OCI-LY7 (cell line): ENCODE data around the gene NLGN4X. TPM values are rescaled to one million over a fixed set of nuclear protein-coding genes. Genes with fewer than 3 reads are reported as not detected.

Experiments
- BruUV-seq: library from RNA; stranded (reverse); fragments of 400-500 nt; replicated peaks from 2 replicates; lab custom pipeline; 2021; lab: Mats Ljungman, UMichigan
- CTCF ChIA-PET: fragments of 300-600 bp; sonication (Branson Sonifier 250); formaldehyde crosslinking; loops from one replicate; lab custom pipeline; 2022; ENCODE audit warnings: antibody characterized with exemption; ENCODE audit not compliant: unreplicated experiment; lab: Charles Lee
- POLR2A ChIA-PET: fragments of 300-600 bp; sonication (Branson Sonifier 250); formaldehyde crosslinking; loops from one replicate; lab custom pipeline; 2022; ENCODE audit warnings: antibody characterized with exemption; lab: Charles Lee
- DNase-seq: peaks from one replicate; pipeline ENCODE4 v3.0.0-alpha.2; 2015; ENCODE audit warnings: low spot score
- H2AFZ ChIP-seq: fragments of 200-600 bp; sonication (generic), shearing (Covaris generic); 2 replicates; pipeline ENCODE4 v1.6.1; 2014; ENCODE audit warnings: mild to moderate bottlenecking, antibody characterized with exemption, low read length, moderate library complexity
- H3K27ac ChIP-seq: fragments of 200-600 bp; sonication (generic); 2 replicates; pipeline ENCODE4 v1.5.1; 2014; ENCODE audit warnings: mixed run types, low read depth, mild to moderate bottlenecking, moderate library complexity, low read length, inconsistent platforms; ENCODE audit not compliant: poor library complexity, severe bottlenecking
- H3K36me3 ChIP-seq: fragments of 200-600 bp; sonication (generic); 2 replicates; pipeline ENCODE4 v1.6.1; 2014; ENCODE audit warnings: mild to moderate bottlenecking, antibody characterized with exemption, low read length, moderate library complexity, mixed read lengths; ENCODE audit not compliant: insufficient read depth
- H3K4me1 ChIP-seq: fragments of 200-600 bp; sonication (generic); 2 replicates; pipeline ENCODE4 v1.5.1; 2014; ENCODE audit warnings: mild to moderate bottlenecking, low read length; ENCODE audit not compliant: insufficient read depth, poor library complexity, severe bottlenecking
- H3K4me2 ChIP-seq: fragments of 200-600 bp; sonication (generic); 2 replicates; pipeline ENCODE4 v1.6.1; 2014; ENCODE audit warnings: mild to moderate bottlenecking, low read length
- H3K4me3 ChIP-seq: fragments of 200-600 bp; sonication (generic); 2 replicates; pipeline ENCODE4 v1.5.1; 2014; ENCODE audit warnings: mild to moderate bottlenecking, low read depth, low read length; ENCODE audit not compliant: poor library complexity, severe bottlenecking
- H3K79me2 ChIP-seq: fragments of 200-600 bp; sonication (generic); 2 replicates; pipeline ENCODE4 v1.6.1; 2016; ENCODE audit warnings: low read depth, mild to moderate bottlenecking, low read length, moderate library complexity, mixed read lengths; ENCODE audit not compliant: insufficient read depth
- H3K9me2 ChIP-seq: fragments of 200-600 bp; sonication (generic); 2 replicates; pipeline ENCODE4 v1.6.1; 2016; ENCODE audit warnings: mild to moderate bottlenecking, low read length, mixed read lengths; ENCODE audit not compliant: insufficient read depth
- H3K9me3 ChIP-seq: fragments of 200-600 bp; sonication (generic); 2 replicates; pipeline ENCODE4 v1.6.1; 2014; ENCODE audit warnings: mild to moderate bottlenecking, mixed run types, low read length, mixed read lengths
- H4K20me1 ChIP-seq: fragments of 200-600 bp; sonication (generic); 2 replicates; pipeline ENCODE4 v1.6.1; 2014; ENCODE audit warnings: mild to moderate bottlenecking, antibody characterized with exemption, low read length, moderate library complexity, mixed read lengths; ENCODE audit not compliant: insufficient read depth
- CTCF ChIP-seq: fragments of 200-600 bp; sonication (generic); conservative IDR thresholded peaks from 2 replicates; pipeline ENCODE4 v1.5.1; 2014; ENCODE audit warnings: mild to moderate bottlenecking, antibody characterized with exemption, low read length, moderate library complexity, mixed read lengths
- EZH2phosphoT487 ChIP-seq: fragments of 200-600 bp; sonication (generic); IDR thresholded peaks from 2 replicates; pipeline ENCODE4 v1.6.1; 2018; ENCODE audit warnings: low read depth, borderline replicate concordance, mild to moderate bottlenecking, mixed run types, antibody characterized with exemption, low read length, moderate library complexity, mixed read lengths
- intact Hi-C: fragments of 100-400 bp; cut with micrococcal nuclease; formaldehyde crosslinking; loops from one replicate; pipeline ENCODE4 v1.10.0; 2022; ENCODE audit not compliant: unreplicated experiment
- total RNA-seq, 2 experiments: library from RNA; depleted of rRNA in 1 of 2; stranded (reverse); fragments of >200 nt in 1 of 2; shearing (Covaris generic) in 1 of 2; gene quantifications; 2 replicates each; pipeline ENCODE4 v1.2.3, GENCODE V29; 2014 to 2022

The NLGN4X gene
- total RNA-seq, 2 experiments from 2014 or later: 0.55 TPM; not detected in 1

- Histone ChIP-seq H3K4me1 (no peaks in the 10 kb centered on the region), H3K4me3 (no peak overlapping the region), H3K4me2 (no peak overlapping the region), H3K9me2 (no peaks in the 10 kb centered on the region), H4K20me1 (no peaks in the 10 kb centered on the region), H3K9me3 (no peaks in the 10 kb centered on the region), H3K27ac (no peak overlapping the region), H3K79me2 (no peaks in the 10 kb centered on the region), H3K36me3 (no peaks in the 10 kb centered on the region), H2AFZ (no peak overlapping the region)
- ChIA-PET CTCF (no interaction called here), POLR2A (no interaction called here)
- BruUV-seq: no TSS peak
- DNase-seq: no peak
- TF ChIP-seq EZH2phosphoT487 (no peak), CTCF (no peak)
- intact Hi-C loops: no loop called here
These were observed 58.2 kb downstream of the NLGN4X start for GRCh38 chrX:6170424-6170823.

- ChIA-PET POLR2A (no interaction called here), CTCF (no interaction called here)
- Histone ChIP-seq H3K9me2 (no peaks in the 10 kb centered on the region), H4K20me1 (no peaks in the 10 kb centered on the region), H3K36me3 (no peaks in the 10 kb centered on the region), H3K9me3 (no peaks in the 10 kb centered on the region), H2AFZ (no peak overlapping the region), H3K27ac (no peak overlapping the region), H3K79me2 (no peaks in the 10 kb centered on the region), H3K4me3 (no peak overlapping the region), H3K4me2 (no peak overlapping the region), H3K4me1 (no peaks in the 10 kb centered on the region)
- intact Hi-C loops: no loop called here
- no TSS peak for BruUV-seq
- no peak for TF ChIP-seq EZH2phosphoT487
- TF ChIP-seq CTCF: no peak
- DNase-seq: no peak
These were observed 59.3 kb downstream of the NLGN4X start for GRCh38 chrX:6169407-6169806.

GRCh38 chrX:6163721-6164120 is 64.9 kb downstream of the NLGN4X start:
- Histone ChIP-seq H3K4me2 (no peak overlapping the region), H3K4me1 (no peaks in the 10 kb centered on the region), H3K9me3 (no peaks in the 10 kb centered on the region), H3K4me3 (no peak overlapping the region), H4K20me1 (no peaks in the 10 kb centered on the region), H3K36me3 (no peaks in the 10 kb centered on the region), H2AFZ (no peak overlapping the region), H3K27ac (no peak overlapping the region), H3K79me2 (no peaks in the 10 kb centered on the region), H3K9me2 (no peaks in the 10 kb centered on the region)
- no TSS peak for BruUV-seq
- intact Hi-C loops: no loop called here
- CTCF ChIA-PET: no interaction called here
- TF ChIP-seq CTCF: no peak
- no peak for TF ChIP-seq EZH2phosphoT487
- POLR2A ChIA-PET: interaction anchor here (0.7 kb wide), 1 partner anchor 1852 kb away, joined by 3 read pairs; no protein-coding TSS in a partner anchor
- DNase-seq: no peak
